ENCODE results near the gene ITGB3.
"Not testable (repeated sequence)": the region's sequence is repeated elsewhere in the genome, so short reads cannot be mapped to it uniquely, and the experiment has no call there.

Gene ITGB3

GRCh38 chr17:47250855-47251254, 2.8 kb upstream of the ITGB3 start:
- DNase-seq, result no peak

GRCh38 chr17:47251421-47251940, 2.1 kb upstream of the ITGB3 start:
- no peak for DNase-seq

- no peak for DNase-seq
Observed at GRCh38 chr17:47252209-47252608, 1.4 kb upstream of the ITGB3 start.

GRCh38 chr17:47252766-47253512, 688 bp upstream of the ITGB3 start:
- no peak for DNase-seq

- no peak for DNase-seq
Observed at GRCh38 chr17:47254403-47254943, 846 bp downstream of the ITGB3 start.

GRCh38 chr17:47257651-47258339, 4.2 kb downstream of the ITGB3 start:
- DNase-seq, result no peak

GRCh38 chr17:47262586-47262985, 9.0 kb downstream of the ITGB3 start:
- no peak for DNase-seq

- DNase-seq, result no peak
Observed at GRCh38 chr17:47264166-47264565, 10.5 kb downstream of the ITGB3 start.

- DNase-seq, result no peak
Observed at GRCh38 chr17:47265983-47266541, 12.4 kb downstream of the ITGB3 start.

GRCh38 chr17:47266782-47267181, 13.2 kb downstream of the ITGB3 start:
- DNase-seq, result no peak

GRCh38 chr17:47267354-47267828, 13.8 kb downstream of the ITGB3 start:
- DNase-seq, result no peak

GRCh38 chr17:47268964-47269363, 15.3 kb downstream of the ITGB3 start:
- DNase-seq, result not testable (repeated sequence)

GRCh38 chr17:47269561-47270280, 16.1 kb downstream of the ITGB3 start:
- not testable (repeated sequence) for DNase-seq

- DNase-seq, result no peak
Observed at GRCh38 chr17:47270946-47271705, 17.5 kb downstream of the ITGB3 start.

- DNase-seq, result no peak
Observed at GRCh38 chr17:47272491-47272890, 18.9 kb downstream of the ITGB3 start.

- DNase-seq, result no peak
Observed at GRCh38 chr17:47273245-47273644, 19.6 kb downstream of the ITGB3 start.

GRCh38 chr17:47274319-47275069, 20.9 kb downstream of the ITGB3 start:
- no peak for DNase-seq

GRCh38 chr17:47275245-47275984, 21.8 kb downstream of the ITGB3 start:
- DNase-seq, result no peak

GRCh38 chr17:47276444-47276843, 22.8 kb downstream of the ITGB3 start:
- no peak for DNase-seq

GRCh38 chr17:47276868-47277267, 23.2 kb downstream of the ITGB3 start:
- DNase-seq, result no peak
